ENCODE measurements around the gene RDH8.

RDH8 gene

DNA sequence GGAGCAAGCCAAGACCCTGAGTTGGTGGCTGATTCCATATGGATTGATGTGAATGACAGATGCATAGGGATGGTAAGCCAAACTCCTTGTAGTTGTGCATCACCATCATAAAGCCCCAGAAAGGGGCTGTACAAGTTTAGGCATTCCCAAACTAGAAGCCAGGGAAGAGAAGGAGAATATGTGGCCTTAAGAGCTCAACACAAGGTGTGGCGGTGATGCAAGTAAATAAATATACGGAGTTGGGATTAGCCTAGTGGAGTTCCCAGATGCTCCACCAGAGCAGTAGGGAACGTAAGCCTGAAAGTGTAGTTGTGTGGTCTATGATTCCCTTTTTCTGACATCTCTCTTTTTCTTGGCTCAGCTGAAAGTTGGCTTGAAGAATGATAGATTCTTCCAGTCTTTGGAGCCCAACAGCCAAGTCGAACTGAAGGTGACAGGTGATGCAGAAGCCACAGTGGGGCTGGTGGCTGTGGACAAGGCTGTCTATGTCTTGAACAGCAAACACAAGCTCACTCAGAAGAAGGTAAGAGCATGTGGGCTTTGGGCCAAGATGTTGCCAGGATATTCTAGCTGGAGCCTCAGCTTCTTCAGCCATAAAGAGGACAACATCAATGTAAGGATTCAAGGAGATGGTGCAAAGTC is 30.1 kb downstream of the RDH8 start (continued):
- TF ChIP-seq ZNF138 (tag by site-specific recombination; IDR thresholded peaks at IDR 0.05; ENCODE audit: borderline replicate concordance) (no peak), ZBTB20 (tag by site-specific recombination; IDR thresholded peaks at IDR 0.05) (no peak), ZNF274 (IDR thresholded peaks at IDR 0.05; ENCODE audit: low read length) (no peak), ZNF274 (tag by site-specific recombination; IDR thresholded peaks at IDR 0.05; ENCODE audit: borderline replicate concordance) (no peak), TRIM28 (IDR thresholded peaks at IDR 0.05; ENCODE audit: borderline replicate concordance, low read length) (peak; percentile 99; the same call in 1 of the 2 replicates), ZNF768 (tag by site-specific recombination; IDR thresholded peaks at IDR 0.05) (no peak), ZNF654 (tag by site-specific recombination; IDR thresholded peaks at IDR 0.05; ENCODE audit: low read depth) (no peak), ZNF335 (tag by site-specific recombination; conservative IDR thresholded peaks at IDR 0.05) (no peak)

DNA sequence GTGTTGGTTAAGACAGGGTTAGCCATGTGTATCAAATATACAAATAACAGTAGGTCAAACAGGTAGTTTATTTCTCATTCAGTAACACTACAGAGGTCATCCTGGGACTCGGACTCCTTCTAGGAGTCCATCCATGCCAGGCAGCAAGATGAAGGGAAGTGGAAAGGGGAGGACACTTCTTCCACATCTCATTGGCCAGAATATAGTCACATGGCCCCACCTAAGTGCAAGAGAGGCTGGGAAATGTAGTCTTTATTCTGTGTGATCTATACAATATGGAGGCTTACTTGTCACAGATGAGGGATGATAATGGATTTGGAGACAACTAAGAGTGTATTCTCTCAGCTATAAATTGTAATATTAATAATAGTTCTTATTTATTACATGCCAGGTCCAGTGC is 31.1 kb downstream of the RDH8 start:
- TF ChIP-seq ZNF37A (tag by site-specific recombination; IDR thresholded peaks at IDR 0.05) (no peak), ZNF433 (tag by site-specific recombination; IDR thresholded peaks at IDR 0.05; ENCODE audit: low read depth) (no peak), ZNF416 (tag by site-specific recombination; IDR thresholded peaks at IDR 0.05) (no peak), ZNF558 (tag by site-specific recombination; IDR thresholded peaks at IDR 0.05) (no peak), ZNF10 (tag by site-specific recombination; IDR thresholded peaks at IDR 0.05) (no peak)
- CTCF ChIA-PET: no interaction called here
- H3K27ac ChIP-seq (ENCODE audit: extremely low read depth, low read depth, low read length): no peak overlapping the region
- H3K36me3 ChIP-seq (ENCODE audit: control insufficient read depth in 2 of 2, insufficient read depth in 1 of 2, low read length in 2 of 2): no peaks in the 10 kb centered on the region
- no peaks in the 10 kb centered on the region for H3K4me1 ChIP-seq (ENCODE audit: control insufficient read depth, insufficient read depth, low read length)
- POLR2A ChIA-PET: no interaction called here
- no peaks in the 10 kb centered on the region for H3K9me3 ChIP-seq (ENCODE audit: control insufficient read depth, insufficient read depth, low read depth, low read length)
- H3K4me3 ChIP-seq (ENCODE audit: low read depth, low read length): no peak overlapping the region

DNA sequence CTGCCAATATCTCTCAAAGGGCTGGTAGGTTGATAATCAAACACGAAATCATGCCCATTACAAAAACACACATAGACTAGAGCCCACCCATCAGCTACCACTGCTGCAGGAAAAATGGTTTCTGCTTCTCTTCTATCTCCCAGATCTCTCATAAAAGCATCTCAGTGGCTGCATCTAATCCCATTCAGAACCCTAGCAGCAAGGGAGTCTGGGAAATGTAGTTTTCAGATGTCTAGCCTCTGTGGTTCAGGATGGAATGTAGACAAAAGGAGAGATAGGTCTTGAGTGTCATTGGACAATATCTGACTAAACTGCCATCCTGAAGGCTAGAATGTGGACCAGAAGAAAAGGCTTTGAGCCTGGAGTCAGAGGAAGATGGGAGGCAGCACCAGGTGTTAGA is 32.1 kb downstream of the RDH8 start:
- Histone ChIP-seq H3K36me3 (ENCODE audit: control insufficient read depth in 2 of 2, insufficient read depth in 1 of 2, low read length in 2 of 2) (no peaks in the 10 kb centered on the region), H3K27ac (ENCODE audit: extremely low read depth, low read depth, low read length) (no peak overlapping the region), H3K4me1 (ENCODE audit: control insufficient read depth, insufficient read depth, low read length) (no peaks in the 10 kb centered on the region), H3K9me3 (ENCODE audit: control insufficient read depth, insufficient read depth, low read depth, low read length) (no peaks in the 10 kb centered on the region), H3K4me3 (ENCODE audit: low read depth, low read length) (no peak overlapping the region)
- TF ChIP-seq, protein P1, sequence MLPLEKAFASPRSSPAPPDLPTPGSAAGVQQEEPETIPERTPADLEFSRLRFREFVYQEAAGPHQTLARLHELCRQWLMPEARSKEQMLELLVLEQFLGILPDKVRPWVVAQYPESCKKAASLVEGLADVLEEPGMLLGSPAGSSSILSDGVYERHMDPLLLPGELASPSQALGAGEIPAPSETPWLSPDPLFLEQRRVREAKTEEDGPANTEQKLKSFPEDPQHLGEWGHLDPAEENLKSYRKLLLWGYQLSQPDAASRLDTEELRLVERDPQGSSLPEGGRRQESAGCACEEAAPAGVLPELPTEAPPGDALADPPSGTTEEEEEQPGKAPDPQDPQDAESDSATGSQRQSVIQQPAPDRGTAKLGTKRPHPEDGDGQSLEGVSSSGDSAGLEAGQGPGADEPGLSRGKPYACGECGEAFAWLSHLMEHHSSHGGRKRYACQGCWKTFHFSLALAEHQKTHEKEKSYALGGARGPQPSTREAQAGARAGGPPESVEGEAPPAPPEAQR (tag by site-specific recombination; IDR thresholded peaks at IDR 0.05): no peak
- TF ChIP-seq ZNF366 (tag by site-specific recombination; conservative IDR thresholded peaks at IDR 0.05) (no peak), ZNF776 (tag by site-specific recombination; IDR thresholded peaks at IDR 0.05; ENCODE audit: borderline replicate concordance) (no peak), ZBTB17 (tag by site-specific recombination; IDR thresholded peaks at IDR 0.05) (peak; percentile 26; the same call in 1 of the 2 replicates), KLF16 (tag by site-specific recombination; IDR thresholded peaks at IDR 0.05) (no peak), ZNF514 (tag by site-specific recombination; IDR thresholded peaks at IDR 0.05) (no peak), ZNF830 (tag by site-specific recombination; IDR thresholded peaks at IDR 0.05; ENCODE audit: low read depth) (no peak)
- TF ChIP-seq, protein P2, sequence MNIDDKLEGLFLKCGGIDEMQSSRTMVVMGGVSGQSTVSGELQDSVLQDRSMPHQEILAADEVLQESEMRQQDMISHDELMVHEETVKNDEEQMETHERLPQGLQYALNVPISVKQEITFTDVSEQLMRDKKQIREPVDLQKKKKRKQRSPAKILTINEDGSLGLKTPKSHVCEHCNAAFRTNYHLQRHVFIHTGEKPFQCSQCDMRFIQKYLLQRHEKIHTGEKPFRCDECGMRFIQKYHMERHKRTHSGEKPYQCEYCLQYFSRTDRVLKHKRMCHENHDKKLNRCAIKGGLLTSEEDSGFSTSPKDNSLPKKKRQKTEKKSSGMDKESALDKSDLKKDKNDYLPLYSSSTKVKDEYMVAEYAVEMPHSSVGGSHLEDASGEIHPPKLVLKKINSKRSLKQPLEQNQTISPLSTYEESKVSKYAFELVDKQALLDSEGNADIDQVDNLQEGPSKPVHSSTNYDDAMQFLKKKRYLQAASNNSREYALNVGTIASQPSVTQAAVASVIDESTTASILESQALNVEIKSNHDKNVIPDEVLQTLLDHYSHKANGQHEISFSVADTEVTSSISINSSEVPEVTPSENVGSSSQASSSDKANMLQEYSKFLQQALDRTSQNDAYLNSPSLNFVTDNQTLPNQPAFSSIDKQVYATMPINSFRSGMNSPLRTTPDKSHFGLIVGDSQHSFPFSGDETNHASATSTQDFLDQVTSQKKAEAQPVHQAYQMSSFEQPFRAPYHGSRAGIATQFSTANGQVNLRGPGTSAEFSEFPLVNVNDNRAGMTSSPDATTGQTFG (tag by site-specific recombination; IDR thresholded peaks at IDR 0.05; ENCODE audit: borderline replicate concordance): no peak
- ChIA-PET POLR2A (no interaction called here), CTCF (no interaction called here)
